Measurements from ENCODE around the gene CEP89.

The CEP89 gene

GRCh38 chr19:32831611-32832010 lies 140.1 kb downstream of the CEP89 start:
- no peak for DNase-seq

GRCh38 chr19:32830231-32831014 lies 141.3 kb downstream of the CEP89 start:
- DNase-seq: no peak

GRCh38 chr19:32829345-32829896 lies 142.3 kb downstream of the CEP89 start:
- DNase-seq: no peak

- DNase-seq: no peak
Observed at GRCh38 chr19:32828643-32829344, 143.0 kb downstream of the CEP89 start.

DNA sequence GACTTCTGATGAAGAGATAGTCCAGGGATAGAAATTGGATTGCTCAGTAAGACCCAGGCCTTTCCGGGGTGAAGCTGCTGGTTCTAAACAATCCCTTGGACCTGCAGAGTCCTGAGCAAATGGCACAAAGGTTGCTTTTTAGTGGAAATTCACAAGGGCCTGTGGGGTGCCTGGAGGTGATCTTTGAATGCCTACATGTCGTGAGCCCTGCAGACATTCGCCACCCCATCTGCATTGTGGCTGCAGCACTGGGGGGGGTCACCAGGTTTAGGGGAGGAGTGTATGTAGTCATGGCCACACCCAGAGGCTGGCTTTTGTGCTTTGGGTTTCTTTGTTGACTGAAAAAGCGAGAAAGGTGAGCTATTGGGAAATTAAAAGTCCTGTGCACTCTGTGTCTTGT lies 143.6 kb downstream of the CEP89 start:
- DNase-seq: no peak

Data from CD4-positive, alpha-beta T cell treated with Interleukin-17A for 1 hour (primary cell).